ENCODE results near the gene CDKN2B-AS1.

- no peak for TF ChIP-seq POLR2A (IDR thresholded peaks at IDR 0.05)
- TF ChIP-seq, protein P1, sequence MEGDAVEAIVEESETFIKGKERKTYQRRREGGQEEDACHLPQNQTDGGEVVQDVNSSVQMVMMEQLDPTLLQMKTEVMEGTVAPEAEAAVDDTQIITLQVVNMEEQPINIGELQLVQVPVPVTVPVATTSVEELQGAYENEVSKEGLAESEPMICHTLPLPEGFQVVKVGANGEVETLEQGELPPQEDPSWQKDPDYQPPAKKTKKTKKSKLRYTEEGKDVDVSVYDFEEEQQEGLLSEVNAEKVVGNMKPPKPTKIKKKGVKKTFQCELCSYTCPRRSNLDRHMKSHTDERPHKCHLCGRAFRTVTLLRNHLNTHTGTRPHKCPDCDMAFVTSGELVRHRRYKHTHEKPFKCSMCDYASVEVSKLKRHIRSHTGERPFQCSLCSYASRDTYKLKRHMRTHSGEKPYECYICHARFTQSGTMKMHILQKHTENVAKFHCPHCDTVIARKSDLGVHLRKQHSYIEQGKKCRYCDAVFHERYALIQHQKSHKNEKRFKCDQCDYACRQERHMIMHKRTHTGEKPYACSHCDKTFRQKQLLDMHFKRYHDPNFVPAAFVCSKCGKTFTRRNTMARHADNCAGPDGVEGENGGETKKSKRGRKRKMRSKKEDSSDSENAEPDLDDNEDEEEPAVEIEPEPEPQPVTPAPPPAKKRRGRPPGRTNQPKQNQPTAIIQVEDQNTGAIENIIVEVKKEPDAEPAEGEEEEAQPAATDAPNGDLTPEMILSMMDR (IDR thresholded peaks at IDR 0.05): no peak
Measured at GRCh38 chr9:22026696-22027095, 32.1 kb downstream of the CDKN2B-AS1 start.
